ENCODE measurements around the gene C1orf52.

Gene C1orf52

GRCh38 chr1:85284202-85284601, 24.7 kb upstream of the C1orf52 start:
- Mint-ChIP-seq H3K4me1 (peaks cover 7% of the 10 kb centered on the region), H3K4me3 (no peak overlapping the region), H3K36me3 (no peaks in the 10 kb centered on the region), H3K9me3 (no peaks in the 10 kb centered on the region), H3K27ac (no peak overlapping the region)
- ATAC-seq (no peak), DNase-seq (ENCODE audit: low spot score in 2 of 2) (no peak)

DNA sequence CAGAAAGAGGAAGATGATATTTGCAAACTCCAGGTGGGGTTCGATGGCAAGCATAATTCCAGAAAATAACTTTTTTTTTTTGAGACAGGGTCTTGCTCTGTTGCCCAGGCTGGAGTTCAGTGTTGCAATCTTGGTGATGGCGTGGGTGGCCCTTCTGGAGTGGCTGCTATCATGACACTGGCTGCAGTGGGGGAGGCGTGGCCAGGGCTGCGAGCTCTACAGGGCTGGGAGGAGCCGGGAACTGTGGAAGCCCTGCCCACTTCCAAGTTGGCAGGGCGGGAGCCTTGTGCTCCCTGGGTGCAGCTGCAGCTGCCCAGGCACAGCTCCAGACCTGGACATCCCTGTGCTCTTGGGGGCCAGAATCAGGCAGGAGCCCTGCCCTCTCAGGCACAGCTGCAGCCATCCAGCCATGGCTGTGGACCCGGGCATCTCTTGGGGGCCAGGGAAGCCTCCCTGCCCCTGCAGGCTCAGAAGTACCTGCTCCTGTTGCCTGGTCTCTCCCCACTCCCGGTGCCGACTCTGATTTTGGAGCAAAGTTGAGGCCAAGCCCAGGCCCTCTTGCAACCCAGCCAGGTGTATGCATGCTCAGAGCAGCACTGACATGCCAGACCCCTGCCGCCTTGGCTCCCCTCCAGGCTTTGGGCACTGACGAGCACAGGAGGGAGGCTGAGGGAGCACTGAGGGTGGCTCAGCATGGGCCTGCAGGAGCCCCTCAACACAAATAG, 24.2 kb upstream of the C1orf52 start:
- no peaks in the 10 kb centered on the region for H3K36me3 Mint-ChIP-seq
- no peak for DNase-seq (ENCODE audit: low spot score in 2 of 2)
- H3K4me1 Mint-ChIP-seq = peaks cover 12% of the 10 kb centered on the region
- no peak overlapping the region for H3K4me3 Mint-ChIP-seq
- H3K27ac Mint-ChIP-seq = no peak overlapping the region
- H3K9me3 Mint-ChIP-seq = no peaks in the 10 kb centered on the region
- no peak for ATAC-seq

DNA sequence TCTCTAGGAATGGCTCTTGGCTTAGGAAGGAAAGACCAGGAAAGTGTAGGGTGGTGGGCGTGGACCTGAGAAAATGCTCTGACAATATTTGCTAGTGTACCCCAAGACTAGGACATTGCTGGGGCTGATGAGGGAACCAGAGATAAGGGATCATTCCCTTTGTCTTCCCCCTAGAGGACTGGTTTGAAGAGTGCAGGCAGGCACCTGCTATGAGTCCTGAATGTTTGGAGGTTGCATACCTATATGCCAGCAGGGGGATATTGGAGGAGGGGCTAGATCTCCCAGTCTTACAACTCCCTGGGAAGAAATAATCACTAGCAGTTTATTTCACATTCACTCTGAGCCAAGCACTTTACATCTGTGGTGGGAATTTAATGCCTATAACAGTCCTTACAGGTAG, 23.0 kb upstream of the C1orf52 start:
- Mint-ChIP-seq H3K9me3 (no peaks in the 10 kb centered on the region), H3K4me3 (no peak overlapping the region), H3K36me3 (no peaks in the 10 kb centered on the region), H3K4me1 (peaks cover 14% of the 10 kb centered on the region), H3K27ac (no peak overlapping the region)
- ATAC-seq (no peak), DNase-seq (ENCODE audit: low spot score in 2 of 2) (no peak)

DNA sequence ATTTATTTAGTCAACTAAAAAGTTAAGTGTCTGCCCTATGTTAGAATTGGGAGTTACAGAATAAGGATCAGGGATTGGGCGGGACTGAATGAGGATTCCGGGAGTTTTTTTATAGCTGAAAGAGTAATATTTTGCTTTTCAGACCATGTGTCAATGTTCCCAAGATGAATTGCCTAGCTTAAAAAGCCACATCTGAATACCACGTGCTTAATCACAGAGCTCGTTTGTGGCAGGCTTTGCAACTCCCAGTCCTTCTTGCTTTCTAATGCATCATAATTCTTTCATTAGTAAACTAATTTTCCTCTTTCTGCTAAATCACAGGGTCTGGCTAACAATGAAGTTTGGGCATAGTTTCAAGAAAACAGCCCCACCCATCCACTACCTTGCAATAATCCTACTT, 21.2 kb upstream of the C1orf52 start:
- DNase-seq (ENCODE audit: low spot score in 2 of 2) = no peak
- no peaks in the 10 kb centered on the region for H3K9me3 Mint-ChIP-seq
- no peak overlapping the region for H3K27ac Mint-ChIP-seq
- no peak for ATAC-seq
- peaks cover 20% of the 10 kb centered on the region for H3K4me1 Mint-ChIP-seq
- H3K36me3 Mint-ChIP-seq = no peaks in the 10 kb centered on the region
- H3K4me3 Mint-ChIP-seq = no peak overlapping the region

- no peak for DNase-seq (ENCODE audit: low spot score in 2 of 2)
- ATAC-seq = no peak
- no peak overlapping the region for H3K4me3 Mint-ChIP-seq
These were observed 20.1 kb upstream of the C1orf52 start for GRCh38 chr1:85279458-85280080.

GRCh38 chr1:85278853-85279314, 19.4 kb upstream of the C1orf52 start:
- DNase-seq (ENCODE audit: low spot score in 2 of 2) (peak in 1 of 2 donors; percentile 72), ATAC-seq (peak; percentile 51)
- H3K4me3 Mint-ChIP-seq = no peak overlapping the region
- H3K27ac Mint-ChIP-seq = no peak overlapping the region
- peaks cover 34% of the 10 kb centered on the region for H3K4me1 Mint-ChIP-seq
- peaks cover 9% of the 10 kb centered on the region for H3K36me3 Mint-ChIP-seq
- H3K9me3 Mint-ChIP-seq = no peaks in the 10 kb centered on the region

More at GRCh38 chr1:85279458-85280080, 20.1 kb upstream of the C1orf52 start:
- no peaks in the 10 kb centered on the region for H3K9me3 Mint-ChIP-seq
- peaks cover 27% of the 10 kb centered on the region for H3K4me1 Mint-ChIP-seq
- H3K36me3 Mint-ChIP-seq = peaks cover 2% of the 10 kb centered on the region
- H3K27ac Mint-ChIP-seq = no peak overlapping the region

- peaks cover 45% of the 10 kb centered on the region for H3K4me1 Mint-ChIP-seq
- H3K4me3 Mint-ChIP-seq = no peak overlapping the region
- no peak overlapping the region for H3K27ac Mint-ChIP-seq
- no peaks in the 10 kb centered on the region for H3K9me3 Mint-ChIP-seq
- ATAC-seq = no peak
- DNase-seq (ENCODE audit: low spot score in 2 of 2) = no peak
- H3K36me3 Mint-ChIP-seq = peaks cover 19% of the 10 kb centered on the region
These were observed 18.3 kb upstream of the C1orf52 start for GRCh38 chr1:85277802-85278201.

GRCh38 chr1:85276978-85277639, 17.6 kb upstream of the C1orf52 start:
- DNase-seq (ENCODE audit: low spot score in 2 of 2) (no peak), ATAC-seq (no peak)
- Mint-ChIP-seq H3K4me1 (peaks cover 48% of the 10 kb centered on the region), H3K36me3 (peaks cover 26% of the 10 kb centered on the region), H3K4me3 (peak overlapping the region; percentile 73), H3K27ac (peak overlapping the region; percentile 91), H3K9me3 (no peaks in the 10 kb centered on the region)

DNA sequence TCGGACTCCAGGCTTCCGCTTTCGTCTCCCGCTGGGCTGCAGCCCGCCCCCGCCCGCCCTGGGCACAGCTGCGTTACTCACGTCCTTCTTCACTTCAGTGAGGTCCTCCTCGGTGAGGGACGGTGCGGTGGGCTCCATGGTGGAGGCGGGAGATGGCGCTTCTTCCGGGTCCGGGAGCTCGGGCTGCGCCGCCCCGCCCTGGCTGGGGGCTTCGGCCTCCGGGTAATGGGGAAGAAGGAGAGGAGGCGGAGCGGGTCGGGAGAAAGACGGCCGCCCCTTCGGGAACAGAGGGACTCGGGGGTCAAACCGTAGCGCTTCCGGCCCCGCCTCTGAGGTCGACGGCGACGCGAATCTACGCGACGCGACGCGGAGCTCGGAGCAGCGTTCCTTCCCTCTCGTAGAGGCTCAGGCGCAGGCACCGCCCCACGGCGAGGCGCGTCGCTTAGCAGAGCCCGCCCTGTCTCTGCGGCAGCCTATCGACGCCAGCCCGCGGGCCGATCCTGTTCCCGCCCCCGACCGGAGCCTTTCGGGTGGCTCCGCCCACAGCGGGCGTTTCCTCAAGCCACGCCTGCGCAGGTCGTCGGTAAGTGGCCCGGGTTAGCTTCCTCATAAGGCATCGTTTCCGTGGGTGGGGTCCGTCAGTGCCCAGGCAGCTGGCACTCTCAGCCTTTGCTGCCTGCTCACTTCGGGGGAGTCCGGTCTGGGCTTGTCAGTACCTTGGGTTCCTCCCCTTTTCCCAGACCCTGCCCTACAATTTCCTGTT, 16.9 kb upstream of the C1orf52 start, which contains the start of gene BCL10:
Gene BCL10 (minus strand): TSS at position 418 of the 763 bp plus-strand sequence. CDS start 280 bp downstream, at position 138.
- ATAC-seq (peak; percentile 98), DNase-seq (ENCODE audit: low spot score in 2 of 2) (peak; percentile 91 to 98)
- no peaks in the 10 kb centered on the region for H3K9me3 Mint-ChIP-seq
- H3K4me1 Mint-ChIP-seq = peaks cover 48% of the 10 kb centered on the region
- peak within 1 kb of the TSS; percentile 91 for H3K27ac Mint-ChIP-seq
- peaks cover 33% of the 10 kb centered on the region for H3K36me3 Mint-ChIP-seq
- peak within 1 kb of the TSS; percentile 73 for H3K4me3 Mint-ChIP-seq

DNA sequence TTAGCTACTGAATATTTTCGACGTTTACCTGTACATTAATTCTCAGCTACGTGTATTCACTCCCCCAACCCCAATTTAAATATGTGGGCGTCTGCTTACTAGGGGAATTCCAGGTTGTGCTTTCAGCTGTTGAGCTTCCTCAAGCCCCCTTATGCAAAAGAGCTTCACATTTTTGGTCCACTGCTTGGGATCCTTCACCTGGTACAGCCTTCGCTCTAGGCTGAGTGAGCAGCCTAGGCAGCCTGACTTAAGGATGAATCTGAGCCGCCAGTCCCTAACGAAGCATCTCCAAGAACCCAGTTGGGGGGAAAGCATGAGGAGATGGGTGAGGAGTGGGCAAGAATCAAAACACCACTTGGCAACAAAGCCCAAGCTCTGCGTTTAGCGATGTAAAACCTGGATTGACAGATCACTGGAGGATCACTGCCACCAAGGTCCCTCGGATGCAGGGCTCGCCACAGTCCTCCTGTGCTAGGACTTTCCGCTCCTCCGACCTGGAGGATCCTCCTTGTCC, 16.3 kb upstream of the C1orf52 start:
- H3K4me1 Mint-ChIP-seq = peaks cover 52% of the 10 kb centered on the region
- no peak for ATAC-seq
- H3K27ac Mint-ChIP-seq = peak overlapping the region; percentile 91
- peaks cover 40% of the 10 kb centered on the region for H3K36me3 Mint-ChIP-seq
- peak overlapping the region; percentile 73 for H3K4me3 Mint-ChIP-seq
- peak in 1 of 2 donors; percentile 63 for DNase-seq (ENCODE audit: low spot score in 2 of 2)
- H3K9me3 Mint-ChIP-seq = no peaks in the 10 kb centered on the region

DNA sequence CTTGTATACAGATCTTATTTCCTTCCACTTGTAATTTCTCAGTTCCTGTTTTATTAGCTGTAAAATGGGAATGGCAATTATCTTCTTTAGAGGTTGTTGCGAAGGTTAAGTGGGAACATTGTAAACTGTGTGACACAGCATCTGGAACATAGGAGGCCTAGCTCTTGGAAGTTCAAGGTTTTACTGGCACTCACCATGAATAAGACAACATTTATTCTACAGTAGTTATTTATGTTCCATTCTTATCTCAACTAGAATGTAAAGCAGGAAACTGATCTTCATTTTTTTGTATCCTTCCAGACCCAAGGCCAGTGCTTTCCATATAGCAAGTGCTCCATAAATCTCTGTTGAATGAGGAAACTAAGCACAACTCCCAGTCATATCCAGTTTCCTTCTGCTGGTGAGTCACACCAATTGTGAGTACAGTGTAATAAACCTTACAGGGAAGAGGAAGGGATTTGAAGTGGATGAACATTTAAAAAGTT, 15.5 kb upstream of the C1orf52 start:
- no peak for DNase-seq (ENCODE audit: low spot score in 2 of 2)
- no peaks in the 10 kb centered on the region for H3K9me3 Mint-ChIP-seq
- ATAC-seq = no peak
- peaks cover 47% of the 10 kb centered on the region for H3K36me3 Mint-ChIP-seq
- H3K4me3 Mint-ChIP-seq = peak overlapping the region; percentile 73
- H3K27ac Mint-ChIP-seq = peak overlapping the region; percentile 91
- H3K4me1 Mint-ChIP-seq = peaks cover 52% of the 10 kb centered on the region

- peak overlapping the region; percentile 9 for H3K27ac Mint-ChIP-seq
- peaks cover 48% of the 10 kb centered on the region for H3K4me1 Mint-ChIP-seq
- H3K9me3 Mint-ChIP-seq = no peaks in the 10 kb centered on the region
- ATAC-seq (no peak), DNase-seq (ENCODE audit: low spot score in 2 of 2) (no peak)
- no peak overlapping the region for H3K4me3 Mint-ChIP-seq
- peaks cover 63% of the 10 kb centered on the region for H3K36me3 Mint-ChIP-seq
These were observed 13.9 kb upstream of the C1orf52 start for GRCh38 chr1:85273397-85273796.

DNA sequence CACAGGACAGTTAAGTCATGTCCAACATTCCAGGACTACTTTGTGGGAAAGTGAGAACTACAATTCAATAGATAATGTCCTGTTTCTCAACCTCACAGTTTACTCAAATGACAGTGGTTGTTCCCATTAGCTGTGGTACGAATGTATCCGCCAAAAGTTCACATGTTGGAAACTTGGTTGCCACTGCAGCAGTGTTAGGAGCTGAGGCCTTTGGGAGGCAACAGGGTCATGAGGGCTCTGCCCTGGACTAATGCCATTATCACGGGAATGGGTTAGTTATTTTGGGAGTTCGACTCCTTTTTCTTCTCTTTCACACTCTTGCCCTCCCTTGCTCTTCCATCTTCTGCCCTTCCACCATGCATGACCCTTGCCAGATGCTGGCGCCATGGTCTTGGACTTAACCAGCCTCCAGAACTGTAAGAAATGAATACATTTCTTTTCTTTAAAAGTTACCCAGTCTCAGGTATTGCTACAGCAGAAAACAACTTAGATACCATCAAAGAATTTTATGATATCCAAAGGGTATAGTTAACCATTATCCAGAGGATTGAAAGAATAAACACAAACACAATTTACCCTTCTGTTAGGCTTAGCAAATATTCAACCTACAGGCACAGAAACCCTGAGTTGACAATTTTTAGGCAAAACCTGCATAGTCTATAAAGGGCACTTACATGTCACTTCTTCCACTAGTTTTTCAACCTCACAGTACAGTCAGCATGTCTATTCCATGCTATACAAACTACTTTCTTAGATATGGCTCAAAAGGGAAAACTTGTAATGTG, 9.5 kb upstream of the C1orf52 start:
- H3K9me3 Mint-ChIP-seq = no peaks in the 10 kb centered on the region
- H3K4me3 Mint-ChIP-seq = no peak overlapping the region
- peaks cover 100% of the 10 kb centered on the region for H3K36me3 Mint-ChIP-seq
- H3K27ac Mint-ChIP-seq = peak overlapping the region; percentile 35
- peaks cover 36% of the 10 kb centered on the region for H3K4me1 Mint-ChIP-seq
- ATAC-seq = no peak
- no peak for DNase-seq (ENCODE audit: low spot score in 2 of 2)

GRCh38 chr1:85267313-85267712, 7.9 kb upstream of the C1orf52 start:
- no peak overlapping the region for H3K27ac Mint-ChIP-seq
- DNase-seq (ENCODE audit: low spot score in 2 of 2) (no peak), ATAC-seq (no peak)
- H3K36me3 Mint-ChIP-seq = peaks cover 92% of the 10 kb centered on the region
- H3K4me3 Mint-ChIP-seq = no peak overlapping the region
- no peaks in the 10 kb centered on the region for H3K9me3 Mint-ChIP-seq
- H3K4me1 Mint-ChIP-seq = peaks cover 20% of the 10 kb centered on the region
